Germinal center (tissue), 1 donor: ENCODE results near the gene AGO4.
"Not testable (repeated sequence)": the region's sequence is repeated elsewhere in the genome, so short reads cannot be mapped to it uniquely, and the experiment has no call there.

Experiments used
- DNase-seq: peaks from one replicate; pipeline ENCODE4 v3.0.0; 2012; ENCODE audit warnings: mixed read lengths, low spot score

Gene AGO4

GRCh38 chr1:35810096-35810881 is 2.5 kb downstream of the AGO4 start:
- no peak for DNase-seq

GRCh38 chr1:35812754-35813153 is 4.9 kb downstream of the AGO4 start:
- DNase-seq = not testable (repeated sequence)

- DNase-seq = no peak
These were observed 17.4 kb downstream of the AGO4 start for GRCh38 chr1:35825255-35825654.

GRCh38 chr1:35832276-35832905 is 24.6 kb downstream of the AGO4 start:
- no peak for DNase-seq

- DNase-seq = no peak
These were observed 25.6 kb downstream of the AGO4 start for GRCh38 chr1:35833395-35833794.

GRCh38 chr1:35834218-35834617 is 26.4 kb downstream of the AGO4 start:
- DNase-seq = no peak

- DNase-seq = no peak
These were observed 27.6 kb downstream of the AGO4 start for GRCh38 chr1:35835398-35835797.

- no peak for DNase-seq
These were observed 28.9 kb downstream of the AGO4 start for GRCh38 chr1:35836734-35837133.

- no peak for DNase-seq
These were observed 31.0 kb downstream of the AGO4 start for GRCh38 chr1:35838693-35839245.

GRCh38 chr1:35844826-35845225 is 37.0 kb downstream of the AGO4 start:
- DNase-seq = no peak

- DNase-seq = no peak
These were observed 38.0 kb downstream of the AGO4 start for GRCh38 chr1:35845766-35846165.

GRCh38 chr1:35847935-35848565 is 40.2 kb downstream of the AGO4 start:
- DNase-seq = no peak

GRCh38 chr1:35850051-35850450 is 42.2 kb downstream of the AGO4 start:
- no peak for DNase-seq

GRCh38 chr1:35850716-35851115 is 42.9 kb downstream of the AGO4 start:
- DNase-seq = no peak

GRCh38 chr1:35851132-35851869 is 43.5 kb downstream of the AGO4 start:
- no peak for DNase-seq

- DNase-seq = no peak
These were observed 44.4 kb downstream of the AGO4 start for GRCh38 chr1:35852241-35852640.

- DNase-seq = no peak
These were observed 47.3 kb downstream of the AGO4 start for GRCh38 chr1:35854989-35855700.

- DNase-seq = no peak
These were observed 49.1 kb downstream of the AGO4 start for GRCh38 chr1:35856964-35857363.

GRCh38 chr1:35857830-35858229 is 50.0 kb downstream of the AGO4 start:
- DNase-seq = no peak

- no peak for DNase-seq
These were observed 52.9 kb downstream of the AGO4 start for GRCh38 chr1:35860696-35861095.

- no peak for DNase-seq
These were observed 55.3 kb downstream of the AGO4 start for GRCh38 chr1:35863136-35863535.
